Left lung (tissue), 10 donors: ENCODE data around the gene SOX6. TPM values are rescaled to one million over a fixed set of nuclear protein-coding genes. Genes with fewer than 3 reads are reported as not detected.
"Not testable (repeated sequence)": the region's sequence is repeated elsewhere in the genome, so short reads cannot be mapped to it uniquely, and the experiment has no call there.

Source experiments
- ATAC-seq: fragments of 200-7000 bp; cut with Tn5 transposase; one replicate; pipeline ENCODE4 v1.9.1; 2020; ENCODE audit warnings: moderate library complexity
- DNase-seq, 4 donors: peaks; one replicate each; pipeline ENCODE4 v3.0.0-alpha.2; 2013 to 2020
- H3K27ac ChIP-seq, 2 donors: fragments of 200-600 bp; sonication (generic) in 1 of 2; one replicate each; pipeline versions ENCODE4 v1.5.0 to v1.8.0; 2020 to 2021
- H3K27me3 ChIP-seq, 2 donors: fragments of 200-600 bp; sonication (generic) in 1 of 2; one replicate each; pipeline versions ENCODE4 v1.5.0 to v1.8.0; 2020 to 2021
- H3K36me3 ChIP-seq, 2 donors: fragments of 200-600 bp; sonication (generic) in 1 of 2; one replicate each; pipeline versions ENCODE4 v1.5.0 to v1.8.0; 2020 to 2021
- H3K4me1 ChIP-seq, 2 donors: fragments of 200-600 bp; one replicate each; pipeline ENCODE4 v1.8.0; 2021
- H3K4me3 ChIP-seq, 2 donors: fragments of 200-600 bp; sonication (generic) in 1 of 2; one replicate each; pipeline versions ENCODE4 v1.5.0 to v1.8.0; 2020 to 2021; ENCODE audit warnings: mild to moderate bottlenecking in 1 of 2
- H3K9me3 ChIP-seq, 2 donors: fragments of 200-600 bp; sonication (generic) in 1 of 2; one replicate each; pipeline versions ENCODE4 v1.5.0 to v1.8.0; 2020 to 2021
- CTCF ChIP-seq, 2 donors: fragments of 200-600 bp; sonication (generic) in 1 of 2; IDR thresholded peaks; one replicate each; pipeline versions ENCODE4 v1.5.0 to v1.8.0; 2021; ENCODE audit warnings: antibody characterized with exemption in 2 of 2
- intact Hi-C, 2 donors: fragments of 100-400 bp; cut with DNase I; formaldehyde crosslinking; loops; one replicate each; pipeline versions ENCODE4 v1.11.2 to v1.14.2; 2022
- polyA plus RNA-seq, 6 donors: library from polyadenylated mRNA; unstranded; fragments of 120-200 nt; gene quantifications; one replicate each; pipeline ENCODE4 v1.2.1, GENCODE V29; 2013; ENCODE audit not compliant: insufficient read length in 6 of 6
- total RNA-seq, 2 donors: library from RNA; stranded (reverse); fragmentation: NEBNext Ultra II Directional; extraction: Animal tissue kit (Norgen Biotek cat#: 25700); gene quantifications; one replicate each; pipeline ENCODE4 v1.2.1, GENCODE V29; 2021
- donor health status: DM: no; HTN: yes; CAD: no.
- donor health status: DM: no; HTN: no; CAD: no.

SOX6 gene
- total and polyA plus RNA-seq, 8 donors = 4.7 to 20.5 (median 15.6) TPM

DNA sequence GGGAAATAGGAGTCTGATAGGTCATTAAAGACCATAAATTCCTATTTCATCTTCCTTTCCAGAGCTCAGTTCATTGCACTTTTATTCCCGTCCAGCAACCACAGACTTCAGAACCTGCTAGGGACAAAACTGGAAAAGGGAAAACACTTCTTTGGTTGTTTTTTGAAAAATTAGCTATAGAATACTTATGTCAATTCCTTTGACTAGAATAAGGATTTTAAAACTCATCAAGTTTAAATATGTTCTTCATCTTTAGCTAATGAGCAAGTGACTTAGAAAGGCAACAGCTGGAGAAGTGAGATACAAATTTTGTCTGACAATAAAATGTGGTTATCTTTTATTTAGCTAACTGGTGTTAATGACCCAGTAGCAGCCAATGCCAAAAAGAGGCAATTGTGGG lies 206.9 kb downstream of the SOX6 start:
- no peaks in the 10 kb centered on the region for H3K9me3 ChIP-seq

DNA sequence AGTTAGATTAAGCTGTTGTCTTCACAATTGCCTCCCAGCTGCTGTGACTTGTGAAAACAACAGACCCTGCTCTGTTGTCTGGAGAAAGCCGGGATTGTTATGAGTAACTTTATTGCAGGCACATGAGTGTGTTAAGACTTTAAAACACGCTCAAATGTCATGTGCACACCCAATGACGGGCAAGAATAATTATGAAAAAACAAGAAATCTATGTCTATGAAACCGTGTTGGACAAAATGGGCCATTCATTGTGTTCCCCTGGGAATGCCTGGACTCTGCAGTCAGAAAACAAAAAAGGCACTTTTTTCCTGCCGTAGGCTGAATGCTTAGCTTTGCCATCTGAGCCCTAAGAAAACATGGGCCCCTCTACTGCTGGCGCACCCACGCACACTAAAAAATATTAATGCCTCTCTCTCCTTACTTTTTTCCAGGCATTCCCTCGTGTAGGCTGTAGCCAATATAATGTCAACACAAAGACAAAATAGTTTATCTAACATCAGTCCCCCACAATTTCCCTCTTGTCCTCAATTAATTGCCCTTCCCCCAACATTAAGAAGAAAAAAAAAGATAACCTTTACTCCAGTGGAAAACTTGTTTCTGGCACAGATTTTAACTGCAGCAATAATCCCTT lies 207.9 kb downstream of the SOX6 start:
- no peak for TF ChIP-seq CTCF (IDR thresholded peaks at IDR 0.05)
- no peak for ATAC-seq
- Histone ChIP-seq H3K4me3 (no peak overlapping the region), H3K36me3 (no peaks in the 10 kb centered on the region), H3K27ac (no peak overlapping the region), H3K27me3 (no peaks in the 10 kb centered on the region), H3K4me1 (peaks cover 0 to 4% of the 10 kb centered on the region in 2 donors), H3K9me3 (no peaks in the 10 kb centered on the region)
- intact Hi-C loops = no loop called here
- DNase-seq = no peak

More for the DNA sequence above, 206.9 kb downstream of the SOX6 start:
- no peak for TF ChIP-seq CTCF (IDR thresholded peaks at IDR 0.05)
- no peak for ATAC-seq
- Histone ChIP-seq H3K27ac (no peak overlapping the region), H3K27me3 (no peaks in the 10 kb centered on the region), H3K36me3 (no peaks in the 10 kb centered on the region), H3K4me3 (no peak overlapping the region), H3K4me1 (peaks cover 0 to 4% of the 10 kb centered on the region in 2 donors)
- peak in 2 of 4 donors; percentile 28 to 43 for DNase-seq
- intact Hi-C loops = no loop called here

GRCh38 chr11:16146980-16147379 lies 209.4 kb downstream of the SOX6 start:
- not testable (repeated sequence) for H3K4me3 ChIP-seq

GRCh38 chr11:16141614-16142013 lies 214.7 kb downstream of the SOX6 start:
- H3K4me3 ChIP-seq, H3K27ac ChIP-seq, DNase-seq, ATAC-seq, H3K4me1 ChIP-seq, H3K36me3 ChIP-seq, intact Hi-C loops, H3K9me3 ChIP-seq, H3K27me3 ChIP-seq: not testable (repeated sequence)

More at GRCh38 chr11:16146980-16147379, 209.4 kb downstream of the SOX6 start:
- H3K9me3 ChIP-seq, H3K27ac ChIP-seq, intact Hi-C loops, DNase-seq, H3K27me3 ChIP-seq, ATAC-seq, H3K4me1 ChIP-seq, H3K36me3 ChIP-seq: not testable (repeated sequence)

DNA sequence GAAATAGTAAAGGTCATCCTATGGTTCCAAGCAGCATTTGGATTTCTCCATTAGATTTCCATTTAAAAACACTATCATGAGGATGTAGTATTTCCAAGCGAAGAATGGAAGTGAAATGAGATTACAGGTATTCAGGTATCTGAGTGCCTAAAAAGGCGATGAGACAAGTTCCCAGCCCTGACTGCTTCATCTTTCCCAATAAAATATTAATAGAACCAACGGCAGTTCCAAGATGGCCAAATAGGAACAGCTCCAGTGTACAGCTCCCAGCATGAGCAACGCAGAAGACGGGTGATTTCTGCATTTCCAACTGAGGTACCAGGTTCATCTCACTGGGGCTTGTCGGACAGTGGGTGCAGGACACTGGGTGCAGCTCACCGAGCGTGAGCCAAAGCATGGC lies 215.2 kb downstream of the SOX6 start:
- H3K4me3 ChIP-seq = not testable (repeated sequence)

GRCh38 chr11:16136792-16137390 lies 219.5 kb downstream of the SOX6 start:
- TF ChIP-seq CTCF (IDR thresholded peaks at IDR 0.05) = no peak
- Histone ChIP-seq H3K36me3 (no peaks in the 10 kb centered on the region), H3K9me3 (peaks cover 0 to 19% of the 10 kb centered on the region in 2 donors), H3K27ac (no peak overlapping the region), H3K4me3 (no peak overlapping the region), H3K27me3 (no peaks in the 10 kb centered on the region), H3K4me1 (no peaks in the 10 kb centered on the region)
- DNase-seq = no peak
- intact Hi-C loops = no loop called here
- no peak for ATAC-seq

More for the DNA sequence above, 215.2 kb downstream of the SOX6 start:
- DNase-seq, H3K27ac ChIP-seq, H3K36me3 ChIP-seq, H3K27me3 ChIP-seq, H3K4me1 ChIP-seq, intact Hi-C loops, ATAC-seq, H3K9me3 ChIP-seq: not testable (repeated sequence)
